B cell (primary cell): ENCODE measurements around the gene ASMTL. TPM values are rescaled to one million over a fixed set of nuclear protein-coding genes. Genes with fewer than 3 reads are reported as not detected.

ENCODE experiments used
- ATAC-seq: fragments of 200-7000 bp; cut with Tn5 transposase; one replicate; pipeline ENCODE4 v1.10.0; 2021; ENCODE audit warnings: low read depth, mild to moderate bottlenecking, moderate number of reproducible peaks, moderate library complexity
- CTCF ChIA-PET: fragments of 350-600 bp; sonication (Branson Sonifier 250); formaldehyde crosslinking; loops from one replicate; lab custom pipeline; 2021; ENCODE audit warnings: antibody characterized with exemption, inconsistent platforms; lab: Charles Lee
- POLR2A ChIA-PET: fragments of 350-600 bp; sonication (Branson Sonifier 250); formaldehyde crosslinking; loops from one replicate; lab custom pipeline; 2021; ENCODE audit warnings: antibody characterized with exemption; lab: Charles Lee
- DNase-seq: peaks from one replicate; pipeline ENCODE4 v3.0.0; 2013
- H2AFZ ChIP-seq: 2 replicates; pipeline ENCODE4 v1.6.1; 2012; ENCODE audit warnings: mild to moderate bottlenecking, low read depth, low read length; ENCODE audit not compliant: insufficient read depth, poor library complexity, severe bottlenecking
- H3K27ac ChIP-seq, 2 donors: 1 replicate in 1 of 2; 2 replicates in 1 of 2; pipeline ENCODE4 v1.5.1; 2012 to 2013; ENCODE audit warnings: low read length in 2 of 2, mild to moderate bottlenecking in 2 of 2, moderate library complexity in 1 of 2
- H3K27me3 ChIP-seq, 4 experiments: fragments of 200-600 bp in 1 of 4; sonication (generic) in 1 of 4; replicated peaks in 1 of 4; 1 replicate in 2 of 4; 2 replicates in 2 of 4; pipeline versions ENCODE4 v1.6.1 to v1.7.0; 2013 to 2016; ENCODE audit warnings: low read length in 3 of 4, mild to moderate bottlenecking in 2 of 4, mixed read lengths in 1 of 4, moderate library complexity in 1 of 4; ENCODE audit not compliant: insufficient read depth in 4 of 4, control insufficient read depth in 3 of 4; ENCODE audit errors: control extremely low read depth in 1 of 4
- H3K36me3 ChIP-seq, 2 experiments: replicated peaks in 1 of 2; 1 replicate in 1 of 2; 2 replicates in 1 of 2; pipeline versions ENCODE4 v1.6.1 to v1.7.1; 2013; ENCODE audit warnings: low read length in 1 of 2; ENCODE audit not compliant: insufficient read depth in 2 of 2, control insufficient read depth in 1 of 2; ENCODE audit errors: control extremely low read depth in 1 of 2, extremely low read depth in 1 of 2
- H3K4me1 ChIP-seq, 2 donors: fragments of 200-600 bp in 1 of 2; sonication (generic) in 1 of 2; 1 replicate in 1 of 2; 2 replicates in 1 of 2; pipeline versions ENCODE4 v1.5.1 to v1.6.1; 2013 to 2017; ENCODE audit warnings: low read length in 2 of 2; ENCODE audit not compliant: control insufficient read depth in 2 of 2, insufficient read depth in 2 of 2
- H3K4me2 ChIP-seq: replicated peaks from 2 replicates; pipeline ENCODE3; 2012; ENCODE audit warnings: mild to moderate bottlenecking, low read depth, low read length; ENCODE audit not compliant: poor library complexity, severe bottlenecking
- H3K4me3 ChIP-seq, 5 experiments: fragments of 200-600 bp in 1 of 5; sonication (generic) in 1 of 5; 1 replicate in 3 of 5; 2 replicates in 2 of 5; pipeline versions ENCODE4 v1.5.1 to v1.7.0; 2011 to 2016; ENCODE audit warnings: low read length in 4 of 5, mild to moderate bottlenecking in 4 of 5, low read depth in 2 of 5, control low read depth in 1 of 5, moderate library complexity in 1 of 5; ENCODE audit not compliant: insufficient read depth in 1 of 5; ENCODE audit errors: control extremely low read depth in 1 of 5, extremely low read depth in 1 of 5
- H3K79me2 ChIP-seq: fragments of 200-600 bp; sonication (generic); one replicate; pipeline ENCODE4 v1.6.0; 2016; ENCODE audit warnings: low read length; ENCODE audit not compliant: control insufficient read depth, insufficient read depth
- H3K9ac ChIP-seq: fragments of 200-600 bp; sonication (generic); 2 replicates; pipeline ENCODE4 v1.6.1; 2017; ENCODE audit warnings: mild to moderate bottlenecking, low read length, moderate library complexity
- H3K9me3 ChIP-seq, 3 donors: one replicate each; pipeline versions ENCODE4 v1.6.1 to v1.7.1; 2013; ENCODE audit warnings: low read length in 2 of 3; ENCODE audit not compliant: control insufficient read depth in 2 of 3, insufficient read depth in 1 of 3; ENCODE audit errors: control extremely low read depth in 1 of 3
- H4K20me1 ChIP-seq: 2 replicates; pipeline ENCODE4 v1.6.0; 2012; ENCODE audit warnings: mild to moderate bottlenecking, low read length; ENCODE audit not compliant: insufficient read depth, control insufficient read depth, poor library complexity, severe bottlenecking
- H3K27ac Mint-ChIP-seq: one replicate; pipeline ENCODE4 v1.8.0; 2021; ENCODE audit warnings: mixed read lengths
- H3K27me3 Mint-ChIP-seq: one replicate; pipeline ENCODE4 v1.8.0; 2021; ENCODE audit warnings: mixed read lengths
- H3K4me1 Mint-ChIP-seq: one replicate; pipeline ENCODE4 v1.8.0; 2021; ENCODE audit warnings: mixed read lengths
- H3K4me3 Mint-ChIP-seq: one replicate; pipeline ENCODE4 v1.8.0; 2021; ENCODE audit warnings: mixed read lengths
- H3K9me3 Mint-ChIP-seq: one replicate; pipeline ENCODE4 v1.8.0; 2022; ENCODE audit warnings: mixed read lengths; ENCODE audit not compliant: insufficient read depth
- EZH2 ChIP-seq: IDR thresholded peaks from 2 replicates; pipeline ENCODE4 v1.6.1; 2012; ENCODE audit warnings: borderline replicate concordance, low read depth, mild to moderate bottlenecking, moderate library complexity, low read length; ENCODE audit not compliant: insufficient read depth, poor library complexity, severe bottlenecking
- WGBS: methylation state at CpG from one replicate; pipeline ENCODE4 v1.1.5; 2013; ENCODE audit warnings: missing lambda C conversion rate; ENCODE audit not compliant: insufficient coverage; 5-methylcytosine and 5-hydroxymethylcytosine counted together
- intact Hi-C: fragments of 100-400 bp; cut with micrococcal nuclease; formaldehyde crosslinking; loops from one replicate; pipeline ENCODE4 v1.10.0; 2022
- polyA plus RNA-seq: library from polyadenylated mRNA; depleted of rRNA; stranded (reverse); fragments of >200 nt; gene quantifications from 2 replicates; pipeline ENCODE4 v1.2.3, GENCODE V29; 2012
- total RNA-seq, 2 donors: library from RNA; stranded (reverse); fragments of 120-200 nt in 1 of 2; gene quantifications; 1 replicate in 1 of 2; 2 replicates in 1 of 2; pipeline versions ENCODE4 v1.2.3 to v1.2.4, GENCODE V29; 2013 to 2022
- TF ChIP-seq, protein P1 (sequence below): fragments of 200-600 bp; IDR thresholded peaks from one replicate; pipeline ENCODE4 v1.8.0; 2022; ENCODE audit warnings: antibody characterized with exemption, mild to moderate bottlenecking

The ASMTL gene
- total and polyA plus RNA-seq, 2 donors (not counting 1 experiment from before 2014, with no cell fraction given): 33.3 to 52.9 TPM

DNA sequence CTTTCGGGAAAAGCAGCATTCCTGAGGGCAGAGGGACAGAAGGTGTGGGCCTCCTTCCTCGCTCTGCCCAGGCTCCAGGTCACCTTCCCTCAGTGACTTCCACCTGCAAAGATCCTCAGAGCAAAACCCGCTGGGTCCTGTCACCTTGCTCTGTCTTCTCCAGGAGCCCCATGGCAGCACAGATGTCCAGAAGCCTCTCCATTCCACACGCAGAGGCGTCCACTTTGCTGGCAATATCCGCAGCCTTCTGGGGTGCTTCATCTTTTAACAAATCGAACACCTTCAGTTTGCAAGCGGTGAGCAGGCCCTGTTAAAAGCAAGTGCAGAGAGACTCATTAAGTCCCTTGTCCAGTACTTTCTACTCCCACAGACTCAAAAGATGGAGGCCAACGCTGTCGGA is 27.3 kb downstream of the ASMTL start:
- Histone ChIP-seq H4K20me1 (no peaks in the 10 kb centered on the region), H3K4me3 (no peak overlapping the region), H3K27ac (no peak overlapping the region), H3K79me2 (no peaks in the 10 kb centered on the region), H3K36me3 (peaks cover 4 to 38% of the 10 kb centered on the region in 2 experiments), H3K9me3 (peaks cover 0 to 28% (median 16%) of the 10 kb centered on the region in 3 donors), H3K27me3 (no peaks in the 10 kb centered on the region), H3K4me1 (no peaks in the 10 kb centered on the region), H3K9ac (no peak overlapping the region), H2AFZ (no peak overlapping the region), H3K4me2 (no peak overlapping the region)
- ATAC-seq (no peak), DNase-seq (no peak)
- intact Hi-C loops: no loop called here
- Mint-ChIP-seq H3K9me3 (peaks cover 6% of the 10 kb centered on the region), H3K27ac (no peak overlapping the region), H3K4me3 (no peak overlapping the region), H3K27me3 (no peaks in the 10 kb centered on the region), H3K4me1 (no peaks in the 10 kb centered on the region)
- no peak for TF ChIP-seq EZH2
- TF ChIP-seq, protein P1, sequence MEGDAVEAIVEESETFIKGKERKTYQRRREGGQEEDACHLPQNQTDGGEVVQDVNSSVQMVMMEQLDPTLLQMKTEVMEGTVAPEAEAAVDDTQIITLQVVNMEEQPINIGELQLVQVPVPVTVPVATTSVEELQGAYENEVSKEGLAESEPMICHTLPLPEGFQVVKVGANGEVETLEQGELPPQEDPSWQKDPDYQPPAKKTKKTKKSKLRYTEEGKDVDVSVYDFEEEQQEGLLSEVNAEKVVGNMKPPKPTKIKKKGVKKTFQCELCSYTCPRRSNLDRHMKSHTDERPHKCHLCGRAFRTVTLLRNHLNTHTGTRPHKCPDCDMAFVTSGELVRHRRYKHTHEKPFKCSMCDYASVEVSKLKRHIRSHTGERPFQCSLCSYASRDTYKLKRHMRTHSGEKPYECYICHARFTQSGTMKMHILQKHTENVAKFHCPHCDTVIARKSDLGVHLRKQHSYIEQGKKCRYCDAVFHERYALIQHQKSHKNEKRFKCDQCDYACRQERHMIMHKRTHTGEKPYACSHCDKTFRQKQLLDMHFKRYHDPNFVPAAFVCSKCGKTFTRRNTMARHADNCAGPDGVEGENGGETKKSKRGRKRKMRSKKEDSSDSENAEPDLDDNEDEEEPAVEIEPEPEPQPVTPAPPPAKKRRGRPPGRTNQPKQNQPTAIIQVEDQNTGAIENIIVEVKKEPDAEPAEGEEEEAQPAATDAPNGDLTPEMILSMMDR: no peak
- ChIA-PET POLR2A (no interaction called here), CTCF (no interaction called here)
- 92% methylated on average over 8 of the region's 10 CpGs for WGBS

DNA sequence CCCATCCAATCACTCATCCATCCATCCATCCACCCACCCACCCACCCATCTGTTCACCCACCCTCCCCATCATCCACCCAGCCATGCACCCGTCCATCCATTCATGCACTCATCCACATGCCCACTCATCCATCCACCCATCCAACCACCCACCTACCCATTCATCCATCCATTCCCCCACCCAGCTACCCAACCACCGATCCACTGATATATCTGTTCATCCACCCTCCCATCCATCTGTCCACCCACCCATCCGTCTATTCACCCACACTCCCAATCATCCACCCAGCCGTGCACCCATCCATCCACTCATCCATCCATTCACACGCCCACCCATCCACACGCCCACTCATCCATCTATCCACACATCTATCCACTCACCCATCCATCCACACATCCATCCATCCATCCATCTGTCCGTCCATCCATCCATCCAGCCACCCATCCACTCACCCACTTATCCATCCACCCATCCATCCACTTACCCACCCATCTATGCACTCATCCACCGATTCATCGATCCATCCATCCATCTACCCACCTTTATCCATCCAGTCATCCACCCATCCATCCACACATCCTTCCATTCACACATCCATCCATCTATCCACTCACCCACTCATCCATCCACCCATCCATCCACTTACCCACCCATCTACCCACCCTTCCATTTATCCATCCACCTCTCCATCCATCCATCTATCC is 28.4 kb downstream of the ASMTL start:
- no peak overlapping the region for H3K4me3 Mint-ChIP-seq
- DNase-seq (no peak), ATAC-seq (no peak)
- no peak for TF ChIP-seq EZH2
- TF ChIP-seq, protein P1: no peak
- ChIA-PET CTCF (no interaction called here), POLR2A (no interaction called here)
- intact Hi-C loops: no loop called here
- Histone ChIP-seq H3K79me2 (no peaks in the 10 kb centered on the region), H3K4me1 (no peaks in the 10 kb centered on the region), H3K9me3 (peaks cover 0 to 36% (median 16%) of the 10 kb centered on the region in 3 donors), H3K27ac (no peak overlapping the region), H4K20me1 (no peaks in the 10 kb centered on the region), H3K27me3 (no peaks in the 10 kb centered on the region), H3K9ac (no peak overlapping the region), H3K4me2 (no peak overlapping the region), H3K36me3 (peaks cover 4 to 38% of the 10 kb centered on the region in 2 experiments), H2AFZ (no peak overlapping the region), H3K4me3 (no peak overlapping the region)
- H3K4me1 Mint-ChIP-seq: no peaks in the 10 kb centered on the region
- no peaks in the 10 kb centered on the region for H3K27me3 Mint-ChIP-seq
- 81% methylated on average over 9 of the region's 9 CpGs for WGBS
- no peak overlapping the region for H3K27ac Mint-ChIP-seq
- peaks cover 9% of the 10 kb centered on the region for H3K9me3 Mint-ChIP-seq
